Measurements from ENCODE around the gene NSUN4.

NSUN4 gene

DNA sequence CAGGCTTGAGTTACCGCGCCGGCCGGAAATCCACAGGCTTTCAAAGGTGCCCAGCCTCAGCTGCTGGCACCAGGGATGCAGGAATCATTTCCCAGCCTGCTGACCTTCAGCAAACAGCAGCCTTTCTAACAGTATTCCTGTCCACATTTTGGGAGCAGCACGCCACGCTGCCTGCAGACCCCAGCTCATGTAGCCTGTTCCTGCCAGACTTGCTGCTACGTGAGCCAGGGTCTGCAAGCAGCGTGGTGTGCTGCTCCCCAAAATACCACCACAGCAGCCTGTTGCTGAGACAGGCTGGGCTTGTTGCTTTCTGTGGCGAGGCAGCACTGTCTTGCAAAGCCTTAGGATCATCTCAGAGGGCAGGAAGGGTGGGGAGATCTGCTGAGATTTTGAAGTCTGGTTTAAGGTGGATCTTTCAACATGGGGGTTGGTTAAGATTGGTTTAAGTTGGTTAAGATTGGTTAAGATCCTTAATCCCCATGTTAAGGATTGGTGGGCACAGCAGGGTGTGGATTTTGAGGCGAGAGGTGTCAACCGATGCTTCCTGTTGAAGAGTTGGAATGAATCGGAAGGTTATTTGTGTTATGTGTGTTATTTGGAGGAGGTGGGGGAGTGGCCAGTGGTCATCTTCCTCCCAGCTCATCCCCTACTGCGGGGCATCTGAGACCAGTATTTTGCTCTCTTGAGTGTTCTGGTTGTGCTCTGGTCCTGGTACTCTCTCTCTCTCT lies 66.4 kb downstream of the NSUN4 start:
- DNase-seq (ENCODE audit: low spot score) = no peak

DNA sequence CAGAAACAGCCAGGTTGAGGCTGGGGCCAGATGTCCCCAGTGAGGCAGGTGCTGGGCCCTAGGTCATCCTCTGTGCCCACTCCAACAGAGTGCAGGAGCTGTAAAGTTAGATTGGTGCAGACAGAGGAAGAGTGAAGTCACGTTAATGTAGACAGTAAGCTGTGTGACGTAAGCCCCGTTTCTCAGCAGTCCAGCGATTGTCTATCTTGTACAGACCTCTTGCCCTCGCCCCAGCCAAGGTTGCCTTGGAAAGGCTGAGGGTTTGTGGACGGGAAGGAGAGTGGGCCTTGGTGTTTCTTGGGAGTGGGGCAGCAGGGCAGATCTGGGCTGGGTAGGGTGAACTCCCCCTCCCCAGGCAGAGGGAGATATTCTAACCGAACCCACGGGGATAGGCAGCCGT lies 67.0 kb downstream of the NSUN4 start:
- no peak for DNase-seq (ENCODE audit: low spot score)

GRCh38 chr1:46408356-46409062 lies 67.9 kb downstream of the NSUN4 start:
- DNase-seq (ENCODE audit: low spot score) = no peak

GRCh38 chr1:46409063-46409372 lies 68.4 kb downstream of the NSUN4 start:
- no peak for DNase-seq (ENCODE audit: low spot score)

DNA sequence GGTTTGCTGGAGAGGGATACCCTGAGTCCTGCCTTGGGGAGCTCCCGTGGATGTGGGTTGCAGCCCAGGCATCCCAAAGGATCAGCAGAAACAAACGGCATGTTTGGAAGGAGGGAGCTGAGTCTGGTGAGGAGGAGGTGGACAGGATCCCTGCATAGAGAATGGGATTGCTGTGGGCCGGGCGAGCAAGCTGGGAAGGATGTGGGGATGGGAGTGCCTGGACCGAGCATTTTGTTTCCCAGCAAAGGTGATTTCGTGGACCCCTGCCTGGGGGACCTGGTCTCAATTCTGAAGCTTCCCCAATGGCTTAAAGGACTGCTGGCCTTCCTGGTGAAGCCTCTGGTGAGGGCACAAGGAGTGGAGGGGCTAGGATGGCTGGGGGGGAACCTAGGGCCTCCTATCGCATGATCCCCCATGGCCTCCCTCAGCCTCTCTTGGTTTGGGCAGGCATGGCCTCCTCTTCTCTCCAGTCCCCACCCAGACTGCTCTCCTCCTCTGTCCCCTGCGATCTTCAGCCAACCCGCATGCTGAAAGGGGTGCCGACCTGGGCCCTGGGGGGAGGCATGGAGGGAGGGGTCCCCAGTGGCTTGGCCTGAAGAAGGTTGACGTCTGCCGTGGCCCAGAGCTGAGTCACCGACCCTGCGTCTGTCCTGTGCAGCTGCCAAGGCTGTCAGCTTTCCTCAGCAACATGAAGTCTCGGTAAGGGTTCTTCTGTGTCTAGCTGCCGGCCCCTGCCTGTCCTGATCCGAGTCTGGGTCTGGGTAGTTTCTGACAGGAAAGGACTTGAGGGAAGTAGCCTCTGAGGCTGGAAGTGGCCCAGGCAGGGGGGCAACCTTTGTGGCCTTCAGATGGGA lies 69.8 kb downstream of the NSUN4 start:
- DNase-seq (ENCODE audit: low spot score) = no peak

DNA sequence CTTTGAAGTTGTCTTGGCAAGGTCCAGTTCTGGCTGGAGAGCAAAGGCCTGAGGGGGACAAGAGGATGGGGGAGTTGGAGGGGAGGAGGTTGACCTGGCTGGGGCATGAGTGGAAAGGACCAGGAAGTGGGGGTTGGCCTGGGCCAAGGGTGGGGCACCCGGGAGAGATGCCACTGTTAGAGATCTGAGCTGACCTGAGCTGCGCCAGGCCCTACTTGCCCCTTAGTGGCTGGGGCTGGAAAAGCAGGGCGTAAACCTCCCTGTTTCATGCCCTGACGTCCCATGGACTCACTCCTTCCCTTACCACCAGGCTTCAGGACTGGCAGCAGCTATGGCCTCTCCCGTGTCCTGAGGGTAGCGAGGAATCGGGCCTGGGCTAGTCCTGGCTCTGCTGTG lies 70.4 kb downstream of the NSUN4 start:
- no peak for DNase-seq (ENCODE audit: low spot score)

All from Ammon's horn (tissue), 1 donor.